Stimulated activated CD8-positive, alpha-beta memory T cell treated with anti-CD3 and anti-CD28 coated beads, Interleukin-12 subunit alpha, Interleukin-12 subunit beta, amount 100 ng/mL, for 24 hours (primary cell): ENCODE results near the gene PDE8B.

Experiments
- DNase-seq: peaks from one replicate; pipeline ENCODE4 v3.0.0-alpha.2; 2020; ENCODE audit errors: extremely low read depth

PDE8B gene

GRCh38 chr5:77186652-77187370 lies 23.7 kb upstream of the PDE8B start:
- DNase-seq = no peak

GRCh38 chr5:77189421-77189820 lies 21.1 kb upstream of the PDE8B start:
- DNase-seq = no peak

- no peak for DNase-seq
Observed at GRCh38 chr5:77192441-77193050, 17.9 kb upstream of the PDE8B start.

- DNase-seq = no peak
Observed at GRCh38 chr5:77194762-77195161, 15.7 kb upstream of the PDE8B start.

- DNase-seq = no peak
Observed at GRCh38 chr5:77197840-77198554, 12.5 kb upstream of the PDE8B start.

- no peak for DNase-seq
Observed at GRCh38 chr5:77200663-77201062, 9.8 kb upstream of the PDE8B start.

- no peak for DNase-seq
Observed at GRCh38 chr5:77202145-77202544, 8.3 kb upstream of the PDE8B start.

GRCh38 chr5:77204967-77205366 lies 5.5 kb upstream of the PDE8B start:
- DNase-seq = no peak

- DNase-seq = no peak
Observed at GRCh38 chr5:77208507-77209163, 1.8 kb upstream of the PDE8B start.

GRCh38 chr5:77209495-77210090 lies 887 bp upstream of the PDE8B start:
- DNase-seq = no peak

- DNase-seq = no peak
Observed at GRCh38 chr5:77210964-77211690, 647 bp downstream of the PDE8B start.

- DNase-seq = no peak
Observed at GRCh38 chr5:77211691-77212047, 1.2 kb downstream of the PDE8B start.

- no peak for DNase-seq
Observed at GRCh38 chr5:77213601-77214000, 3.1 kb downstream of the PDE8B start.

- no peak for DNase-seq
Observed at GRCh38 chr5:77214151-77214550, 3.7 kb downstream of the PDE8B start.

- DNase-seq = no peak
Observed at GRCh38 chr5:77218263-77218662, 7.8 kb downstream of the PDE8B start.

- no peak for DNase-seq
Observed at GRCh38 chr5:77221115-77221514, 10.6 kb downstream of the PDE8B start.

GRCh38 chr5:77222722-77223121 lies 12.2 kb downstream of the PDE8B start:
- no peak for DNase-seq

GRCh38 chr5:77223653-77224052 lies 13.2 kb downstream of the PDE8B start:
- no peak for DNase-seq

- no peak for DNase-seq
Observed at GRCh38 chr5:77224672-77225355, 14.3 kb downstream of the PDE8B start.

- DNase-seq = no peak
Observed at GRCh38 chr5:77225531-77225930, 15.1 kb downstream of the PDE8B start.

- no peak for DNase-seq
Observed at GRCh38 chr5:77229887-77230286, 19.4 kb downstream of the PDE8B start.
